Measurements from ENCODE around the gene MCM3. TPM values are rescaled to one million over a fixed set of nuclear protein-coding genes. Genes with fewer than 3 reads are reported as not detected.

MCM3 gene
- total and polyA plus RNA-seq, 2 of the 4 experiments (the other 2 are of a cell fraction), result 54.6 to 66.5 TPM

GRCh38 chr6:52241819-52242218 lies 42.7 kb downstream of the MCM3 start:
- Histone ChIP-seq H3K27ac (ENCODE audit: insufficient read depth, low read length) (no peak overlapping the region), H2AFZ (replicated peaks; ENCODE audit: low read length, poor library complexity) (no peak overlapping the region), H4K20me1 (ENCODE audit: insufficient read depth, low read length) (no peaks in the 10 kb centered on the region), H2BK20ac (ENCODE audit: low read depth, low read length) (no peak overlapping the region), H3K9me3 (ENCODE audit: control insufficient read depth, insufficient read depth, low read length) (no peaks in the 10 kb centered on the region), H3K4me2 (ENCODE audit: low read depth, low read length) (no peak overlapping the region), H4K5ac (ENCODE audit: low read depth, low read length) (no peak overlapping the region), H3K9ac (ENCODE audit: low read depth, low read length) (no peak overlapping the region), H3K9me1 (ENCODE audit: insufficient read depth, low read length) (no peaks in the 10 kb centered on the region), H3K4ac (ENCODE audit: low read depth, low read length) (no peak overlapping the region), H3K56ac (ENCODE audit: extremely low read depth, insufficient read depth, low read length) (no peak overlapping the region), H3K27me3 (ENCODE audit: control insufficient read depth, insufficient read depth, low read length) (peaks cover 13% of the 10 kb centered on the region), H3K79me1 (ENCODE audit: low read depth in 1 of 2, low read length in 2 of 2) (no peaks in the 10 kb centered on the region), H4K91ac (ENCODE audit: insufficient read depth, low read depth, low read length) (no peak overlapping the region), H2BK120ac (ENCODE audit: low read depth, low read length) (no peak overlapping the region), H3K4me3 (ENCODE audit: insufficient read depth, low read depth, low read length) (no peak overlapping the region), H3K23ac (ENCODE audit: low read depth, low read length) (no peak overlapping the region), H2AK9ac (replicated peaks; ENCODE audit: low read depth, low read length, poor library complexity) (no peak overlapping the region), H2AK5ac (ENCODE audit: low read depth, low read length) (no peak overlapping the region), H3K36me3 (ENCODE audit: control insufficient read depth, insufficient read depth, low read length) (no peaks in the 10 kb centered on the region), H3K14ac (replicated peaks; ENCODE audit: low read depth, low read length) (no peak overlapping the region), H4K8ac (ENCODE audit: low read depth in 2 of 2, low read length in 2 of 2) (no peak overlapping the region), H3K4me1 (ENCODE audit: control insufficient read depth, insufficient read depth, low read length) (no peaks in the 10 kb centered on the region), H3K18ac (ENCODE audit: low read depth, low read length) (no peak overlapping the region), H2BK15ac (ENCODE audit: low read depth, low read length) (no peak overlapping the region), H2BK5ac (ENCODE audit: low read depth, low read length, poor library complexity, severe bottlenecking) (no peak overlapping the region)
- no peak for TF ChIP-seq BHLHE40 (IDR thresholded peaks at IDR 0.05; ENCODE audit: low read depth, low read length)
- TF ChIP-seq RAD21 (IDR thresholded peaks at IDR 0.05; ENCODE audit: low read length), result no peak
- TF ChIP-seq FOS (IDR thresholded peaks at IDR 0.05; ENCODE audit: low read depth, low read length), result no peak
- TF ChIP-seq CHD1 (IDR thresholded peaks at IDR 0.05; ENCODE audit: low read depth, low read length), result no peak
- no peak for TF ChIP-seq RFX5 (IDR thresholded peaks at IDR 0.05; ENCODE audit: low read depth, low read length)
- no peak for TF ChIP-seq USF2 (IDR thresholded peaks at IDR 0.05; ENCODE audit: low read depth, low read length)
- TF ChIP-seq MAZ (IDR thresholded peaks at IDR 0.05; ENCODE audit: borderline replicate concordance, low read depth, low read length), result no peak
- no peak for TF ChIP-seq SMC3 (IDR thresholded peaks at IDR 0.05; ENCODE audit: low read depth, low read length)
- no peak for TF ChIP-seq MXI1 (IDR thresholded peaks at IDR 0.05; ENCODE audit: borderline replicate concordance, low read depth, low read length)
- no peak for TF ChIP-seq CEBPB (IDR thresholded peaks at IDR 0.05; ENCODE audit: low read depth, low read length)
- TF ChIP-seq MAFK (IDR thresholded peaks at IDR 0.05; ENCODE audit: low read depth, low read length), result no peak
- no peak for TF ChIP-seq POLR2A (IDR thresholded peaks at IDR 0.05; ENCODE audit: low read depth, low read length)
- no peak for TF ChIP-seq CTCF (conservative IDR thresholded peaks at IDR 0.05; ENCODE audit: low read depth, low read length)
- TF ChIP-seq RCOR1 (IDR thresholded peaks at IDR 0.05; ENCODE audit: insufficient replicate concordance, low read length), result no peak
- no peak for TF ChIP-seq NFE2L2 (IDR thresholded peaks at IDR 0.05; ENCODE audit: low read depth, low read length)
- TF ChIP-seq ELK1 (IDR thresholded peaks at IDR 0.05; ENCODE audit: borderline replicate concordance, low read depth, low read length), result no peak
- CTCF ChIA-PET, result interaction anchor here (1.2 kb wide), 1 partner anchor 22 kb away, joined by 3 read pairs; no protein-coding TSS in a partner anchor
- WGBS, 2 experiments (ENCODE audit: extremely low coverage in 2 of 2, insufficient read length in 1 of 2), result no CpG with 5 or more reads among the region's 2 CpGs
- ATAC-seq (ENCODE audit: low read depth) (no peak), DNase-seq (no peak)
- dilution Hi-C loops (cut with HindIII; ENCODE audit: low sequenced_read_pairs, unreplicated experiment) (no loop called here), intact Hi-C loops (cut with micrococcal nuclease) (no loop called here), in situ Hi-C loops (cut with MboI; ENCODE audit: low sequenced_read_pairs) (no loop called here)
- no TSS peak for BruUV-seq (replicated peaks)
- POLR2A ChIA-PET (ENCODE audit: unreplicated experiment), result no interaction called here

Measured in IMR-90 (cell line).